WTC11 (cell line): ENCODE results near the gene GPHA2. TPM values are rescaled to one million over a fixed set of nuclear protein-coding genes. Genes with fewer than 3 reads are reported as not detected.

Source experiments
- ATF1 ChIP-seq: sonication (generic); formaldehyde crosslinking; IDR thresholded peaks from 2 replicates; pipeline ENCODE4 v1.8.1; 2023; ENCODE audit warnings: mild to moderate bottlenecking, moderate library complexity, missing genetic modification reagents
- CBFB ChIP-seq: sonication (generic); formaldehyde crosslinking; IDR thresholded peaks from 2 replicates; pipeline ENCODE4 v1.8.1; 2022; ENCODE audit warnings: mild to moderate bottlenecking, low read depth, missing genetic modification reagents
- CREB1 ChIP-seq: sonication (generic); formaldehyde crosslinking; IDR thresholded peaks from 2 replicates; pipeline ENCODE4 v1.8.0; 2023; ENCODE audit warnings: mild to moderate bottlenecking, missing genetic modification reagents
- FOXJ3 ChIP-seq: sonication (generic); formaldehyde crosslinking; IDR thresholded peaks from 2 replicates; pipeline ENCODE4 v1.9.0; 2021; ENCODE audit warnings: missing genetic modification reagents, mild to moderate bottlenecking, borderline replicate concordance
- FOXP1 ChIP-seq: sonication (generic); formaldehyde crosslinking; IDR thresholded peaks from 2 replicates; pipeline ENCODE4 v1.8.0; 2022; ENCODE audit warnings: missing genetic modification reagents, mild to moderate bottlenecking, moderate library complexity, borderline replicate concordance
- GABPB1 ChIP-seq: sonication (generic); formaldehyde crosslinking; IDR thresholded peaks from 2 replicates; pipeline ENCODE4 v1.8.1; 2023; ENCODE audit warnings: mild to moderate bottlenecking, missing genetic modification reagents
- GRHL2 ChIP-seq: fragments of 250-450 bp; sonication (Bioruptor Pico); IDR thresholded peaks from 2 replicates; pipeline ENCODE4 v1.8.0; 2022; ENCODE audit warnings: mild to moderate bottlenecking, moderate library complexity; ENCODE audit not compliant: insufficient replicate concordance, severe bottlenecking
- HMGA2 ChIP-seq: fragments of 250-450 bp; sonication (Bioruptor Pico); IDR thresholded peaks from 2 replicates; pipeline ENCODE4 v1.4.0; 2021; ENCODE audit warnings: mild to moderate bottlenecking, moderate library complexity
- MXD4 ChIP-seq: fragments of 250-450 bp; sonication (Bioruptor Pico); IDR thresholded peaks from 2 replicates; pipeline ENCODE4 v1.8.0; 2021; ENCODE audit warnings: mild to moderate bottlenecking, moderate library complexity, borderline replicate concordance
- NFYB ChIP-seq: sonication (generic); formaldehyde crosslinking; conservative IDR thresholded peaks from 2 replicates; pipeline ENCODE4 v1.8.0; 2022; ENCODE audit warnings: low read depth, missing genetic modification reagents
- OVOL2 ChIP-seq: fragments of 250-450 bp; sonication (Bioruptor Pico); IDR thresholded peaks from 2 replicates; pipeline ENCODE4 v1.9.0; 2021; ENCODE audit warnings: mild to moderate bottlenecking, borderline replicate concordance
- SMAD4 ChIP-seq: sonication (generic); formaldehyde crosslinking; IDR thresholded peaks from 2 replicates; pipeline ENCODE4 v1.8.0; 2022; ENCODE audit warnings: mild to moderate bottlenecking, missing genetic modification reagents
- ZBTB21 ChIP-seq: sonication (generic); formaldehyde crosslinking; IDR thresholded peaks from 2 replicates; pipeline ENCODE4 v1.8.1; 2023; ENCODE audit warnings: mild to moderate bottlenecking, missing genetic modification reagents, borderline replicate concordance
- ZNF232 ChIP-seq: sonication (generic); formaldehyde crosslinking; IDR thresholded peaks from 2 replicates; pipeline ENCODE4 v1.8.0; 2022; ENCODE audit warnings: mild to moderate bottlenecking, missing genetic modification reagents
- ZNF317 ChIP-seq: sonication (generic); formaldehyde crosslinking; IDR thresholded peaks from 2 replicates; pipeline ENCODE4 v1.8.1; 2023; ENCODE audit warnings: low read depth, mild to moderate bottlenecking, moderate library complexity, missing genetic modification reagents, borderline replicate concordance
- ZNF416 ChIP-seq: fragments of 250-450 bp; sonication (Bioruptor Pico); IDR thresholded peaks from 2 replicates; pipeline ENCODE4 v1.9.0; 2021; ENCODE audit warnings: mild to moderate bottlenecking, inconsistent platforms
- ZNF423 ChIP-seq: fragments of 250-450 bp; sonication (Bioruptor Pico); IDR thresholded peaks from 2 replicates; pipeline ENCODE4 v2.1.2; 2022; ENCODE audit warnings: mild to moderate bottlenecking, moderate library complexity
- total RNA-seq: library from RNA; stranded (reverse); gene quantifications from 3 replicates; pipeline ENCODE4 v1.2.3, GENCODE V29; 2021
- TF ChIP-seq, protein P1 (sequence below): sonication (generic); formaldehyde crosslinking; IDR thresholded peaks from 2 replicates; pipeline ENCODE4 v1.8.1; 2022; ENCODE audit warnings: mild to moderate bottlenecking, moderate library complexity, missing genetic modification reagents
- TF ChIP-seq, protein P2 (sequence below): fragments of 250-450 bp; sonication (Bioruptor Pico); IDR thresholded peaks from 2 replicates; pipeline ENCODE4 v2.1.2; 2022; ENCODE audit warnings: mild to moderate bottlenecking, moderate library complexity
- TF ChIP-seq, protein P3 (sequence below): sonication (generic); formaldehyde crosslinking; IDR thresholded peaks from 2 replicates; pipeline ENCODE4 v1.8.1; 2022; ENCODE audit warnings: low read depth, missing genetic modification reagents, borderline replicate concordance
- TF ChIP-seq, protein P4 (sequence below): fragments of 250-450 bp; sonication (Bioruptor Pico); IDR thresholded peaks from 2 replicates; pipeline ENCODE4 v1.9.0; 2021; ENCODE audit warnings: moderate library complexity, mild to moderate bottlenecking, inconsistent platforms, borderline replicate concordance
- TF ChIP-seq, protein P5 (sequence below): sonication (generic); formaldehyde crosslinking; IDR thresholded peaks from 2 replicates; pipeline ENCODE4 v1.8.0; 2023; ENCODE audit warnings: missing genetic modification reagents, mild to moderate bottlenecking, borderline replicate concordance
- TF ChIP-seq, protein P6 (sequence below): sonication (generic); formaldehyde crosslinking; conservative IDR thresholded peaks from 2 replicates; pipeline ENCODE4 v1.8.1; 2023; ENCODE audit warnings: mild to moderate bottlenecking, low read depth, missing genetic modification reagents, moderate library complexity
- TF ChIP-seq, protein P7 (sequence below): fragments of 250-450 bp; sonication (Bioruptor Pico); conservative IDR thresholded peaks from 2 replicates; pipeline ENCODE4 v1.9.0; 2021; ENCODE audit warnings: mild to moderate bottlenecking

Gene GPHA2
- total RNA-seq, 1 experiment from 2014 or later: 1.6 TPM

DNA sequence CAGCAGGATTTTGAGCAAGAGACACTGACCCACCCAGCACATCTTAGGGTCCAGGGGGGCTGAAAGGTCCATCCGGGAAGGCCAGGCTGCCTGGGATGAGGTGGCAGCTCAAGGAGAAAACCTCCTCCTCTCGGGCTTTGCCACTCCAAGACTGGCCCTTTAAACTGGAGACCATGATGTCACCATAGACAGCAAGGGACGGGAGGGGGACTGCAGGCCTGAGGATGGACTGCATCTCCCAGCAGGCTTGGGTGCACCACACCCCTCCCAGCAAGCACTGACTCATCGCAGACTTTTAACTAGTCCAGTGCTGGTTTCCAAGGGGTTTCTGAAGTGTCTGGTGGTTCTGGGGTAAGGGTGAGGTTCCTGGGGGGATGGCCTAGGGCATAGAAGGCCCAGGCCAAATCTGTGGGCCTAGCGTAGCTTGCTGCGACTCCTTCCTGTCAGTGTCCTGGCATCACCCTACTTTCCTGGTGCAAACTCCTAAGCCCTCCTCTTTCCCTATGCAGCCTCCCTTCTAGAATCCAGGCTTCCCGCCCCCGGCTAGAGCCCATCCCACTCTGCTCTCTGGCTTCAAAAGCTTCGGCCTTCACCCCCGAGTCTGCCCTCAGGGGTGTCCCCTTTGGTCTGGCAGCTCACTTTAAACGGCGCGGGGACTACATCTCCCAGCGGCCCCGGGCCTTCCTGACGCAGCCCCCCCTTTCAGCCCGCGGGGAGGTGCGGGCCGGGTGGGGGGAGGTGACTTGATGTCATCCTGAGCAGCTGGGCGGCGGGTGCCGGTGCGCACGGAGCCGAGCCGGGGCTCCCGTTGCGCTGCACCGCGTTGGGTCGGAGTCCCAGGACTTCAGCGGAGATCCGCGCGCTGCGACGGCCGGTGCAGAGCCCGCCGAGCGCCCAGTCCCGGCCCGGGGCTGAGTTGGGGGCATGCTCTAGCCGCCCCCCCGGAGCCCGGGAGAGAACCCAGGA lies 11.5 kb downstream of the GPHA2 start, which contains the start of gene PPP2R5B (continued):
- TF ChIP-seq, protein P1, sequence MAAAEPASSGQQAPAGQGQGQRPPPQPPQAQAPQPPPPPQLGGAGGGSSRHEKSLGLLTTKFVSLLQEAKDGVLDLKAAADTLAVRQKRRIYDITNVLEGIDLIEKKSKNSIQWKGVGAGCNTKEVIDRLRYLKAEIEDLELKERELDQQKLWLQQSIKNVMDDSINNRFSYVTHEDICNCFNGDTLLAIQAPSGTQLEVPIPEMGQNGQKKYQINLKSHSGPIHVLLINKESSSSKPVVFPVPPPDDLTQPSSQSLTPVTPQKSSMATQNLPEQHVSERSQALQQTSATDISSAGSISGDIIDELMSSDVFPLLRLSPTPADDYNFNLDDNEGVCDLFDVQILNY (CRISPR knock-in tag): peak; percentile 52
- TF ChIP-seq FOXP1 (no peak), GRHL2 (CRISPR knock-in tag) (no peak), FOXJ3 (CRISPR knock-in tag) (no peak), GABPB1 (CRISPR knock-in tag) (peak; percentile 77; the same call in 1 of the 2 replicates), MXD4 (no peak), ATF1 (CRISPR knock-in tag) (no peak), HMGA2 (CRISPR knock-in tag) (0 out of 2 replicates have a peak, but pooled peaks have one; percentile 5), SMAD4 (CRISPR knock-in tag) (no peak), ZNF423 (CRISPR knock-in tag) (no peak), CREB1 (no peak), ZNF232 (no peak), OVOL2 (CRISPR knock-in tag) (no peak), NFYB (CRISPR knock-in tag) (no peak), ZNF416 (CRISPR knock-in tag) (no peak), ZNF317 (CRISPR knock-in tag) (no peak), CBFB (CRISPR knock-in tag) (no peak), ZBTB21 (CRISPR knock-in tag) (no peak)
- TF ChIP-seq, protein P2, sequence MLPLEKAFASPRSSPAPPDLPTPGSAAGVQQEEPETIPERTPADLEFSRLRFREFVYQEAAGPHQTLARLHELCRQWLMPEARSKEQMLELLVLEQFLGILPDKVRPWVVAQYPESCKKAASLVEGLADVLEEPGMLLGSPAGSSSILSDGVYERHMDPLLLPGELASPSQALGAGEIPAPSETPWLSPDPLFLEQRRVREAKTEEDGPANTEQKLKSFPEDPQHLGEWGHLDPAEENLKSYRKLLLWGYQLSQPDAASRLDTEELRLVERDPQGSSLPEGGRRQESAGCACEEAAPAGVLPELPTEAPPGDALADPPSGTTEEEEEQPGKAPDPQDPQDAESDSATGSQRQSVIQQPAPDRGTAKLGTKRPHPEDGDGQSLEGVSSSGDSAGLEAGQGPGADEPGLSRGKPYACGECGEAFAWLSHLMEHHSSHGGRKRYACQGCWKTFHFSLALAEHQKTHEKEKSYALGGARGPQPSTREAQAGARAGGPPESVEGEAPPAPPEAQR (CRISPR knock-in tag): no peak
- TF ChIP-seq, protein P3, sequence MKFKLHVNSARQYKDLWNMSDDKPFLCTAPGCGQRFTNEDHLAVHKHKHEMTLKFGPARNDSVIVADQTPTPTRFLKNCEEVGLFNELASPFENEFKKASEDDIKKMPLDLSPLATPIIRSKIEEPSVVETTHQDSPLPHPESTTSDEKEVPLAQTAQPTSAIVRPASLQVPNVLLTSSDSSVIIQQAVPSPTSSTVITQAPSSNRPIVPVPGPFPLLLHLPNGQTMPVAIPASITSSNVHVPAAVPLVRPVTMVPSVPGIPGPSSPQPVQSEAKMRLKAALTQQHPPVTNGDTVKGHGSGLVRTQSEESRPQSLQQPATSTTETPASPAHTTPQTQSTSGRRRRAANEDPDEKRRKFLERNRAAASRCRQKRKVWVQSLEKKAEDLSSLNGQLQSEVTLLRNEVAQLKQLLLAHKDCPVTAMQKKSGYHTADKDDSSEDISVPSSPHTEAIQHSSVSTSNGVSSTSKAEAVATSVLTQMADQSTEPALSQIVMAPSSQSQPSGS (CRISPR knock-in tag): no peak
- TF ChIP-seq, protein P4, sequence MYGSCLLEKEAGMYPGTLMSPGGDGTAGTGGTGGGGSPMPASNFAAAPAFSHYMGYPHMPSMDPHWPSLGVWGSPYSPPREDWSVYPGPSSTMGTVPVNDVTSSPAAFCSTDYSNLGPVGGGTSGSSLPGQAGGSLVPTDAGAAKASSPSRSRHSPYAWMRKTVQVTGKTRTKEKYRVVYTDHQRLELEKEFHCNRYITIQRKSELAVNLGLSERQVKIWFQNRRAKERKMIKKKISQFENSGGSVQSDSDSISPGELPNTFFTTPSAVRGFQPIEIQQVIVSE: no peak
- TF ChIP-seq, protein P5, sequence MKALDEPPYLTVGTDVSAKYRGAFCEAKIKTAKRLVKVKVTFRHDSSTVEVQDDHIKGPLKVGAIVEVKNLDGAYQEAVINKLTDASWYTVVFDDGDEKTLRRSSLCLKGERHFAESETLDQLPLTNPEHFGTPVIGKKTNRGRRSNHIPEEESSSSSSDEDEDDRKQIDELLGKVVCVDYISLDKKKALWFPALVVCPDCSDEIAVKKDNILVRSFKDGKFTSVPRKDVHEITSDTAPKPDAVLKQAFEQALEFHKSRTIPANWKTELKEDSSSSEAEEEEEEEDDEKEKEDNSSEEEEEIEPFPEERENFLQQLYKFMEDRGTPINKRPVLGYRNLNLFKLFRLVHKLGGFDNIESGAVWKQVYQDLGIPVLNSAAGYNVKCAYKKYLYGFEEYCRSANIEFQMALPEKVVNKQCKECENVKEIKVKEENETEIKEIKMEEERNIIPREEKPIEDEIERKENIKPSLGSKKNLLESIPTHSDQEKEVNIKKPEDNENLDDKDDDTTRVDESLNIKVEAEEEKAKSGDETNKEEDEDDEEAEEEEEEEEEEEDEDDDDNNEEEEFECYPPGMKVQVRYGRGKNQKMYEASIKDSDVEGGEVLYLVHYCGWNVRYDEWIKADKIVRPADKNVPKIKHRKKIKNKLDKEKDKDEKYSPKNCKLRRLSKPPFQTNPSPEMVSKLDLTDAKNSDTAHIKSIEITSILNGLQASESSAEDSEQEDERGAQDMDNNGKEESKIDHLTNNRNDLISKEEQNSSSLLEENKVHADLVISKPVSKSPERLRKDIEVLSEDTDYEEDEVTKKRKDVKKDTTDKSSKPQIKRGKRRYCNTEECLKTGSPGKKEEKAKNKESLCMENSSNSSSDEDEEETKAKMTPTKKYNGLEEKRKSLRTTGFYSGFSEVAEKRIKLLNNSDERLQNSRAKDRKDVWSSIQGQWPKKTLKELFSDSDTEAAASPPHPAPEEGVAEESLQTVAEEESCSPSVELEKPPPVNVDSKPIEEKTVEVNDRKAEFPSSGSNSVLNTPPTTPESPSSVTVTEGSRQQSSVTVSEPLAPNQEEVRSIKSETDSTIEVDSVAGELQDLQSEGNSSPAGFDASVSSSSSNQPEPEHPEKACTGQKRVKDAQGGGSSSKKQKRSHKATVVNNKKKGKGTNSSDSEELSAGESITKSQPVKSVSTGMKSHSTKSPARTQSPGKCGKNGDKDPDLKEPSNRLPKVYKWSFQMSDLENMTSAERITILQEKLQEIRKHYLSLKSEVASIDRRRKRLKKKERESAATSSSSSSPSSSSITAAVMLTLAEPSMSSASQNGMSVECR (CRISPR knock-in tag): no peak
- TF ChIP-seq, protein P6, sequence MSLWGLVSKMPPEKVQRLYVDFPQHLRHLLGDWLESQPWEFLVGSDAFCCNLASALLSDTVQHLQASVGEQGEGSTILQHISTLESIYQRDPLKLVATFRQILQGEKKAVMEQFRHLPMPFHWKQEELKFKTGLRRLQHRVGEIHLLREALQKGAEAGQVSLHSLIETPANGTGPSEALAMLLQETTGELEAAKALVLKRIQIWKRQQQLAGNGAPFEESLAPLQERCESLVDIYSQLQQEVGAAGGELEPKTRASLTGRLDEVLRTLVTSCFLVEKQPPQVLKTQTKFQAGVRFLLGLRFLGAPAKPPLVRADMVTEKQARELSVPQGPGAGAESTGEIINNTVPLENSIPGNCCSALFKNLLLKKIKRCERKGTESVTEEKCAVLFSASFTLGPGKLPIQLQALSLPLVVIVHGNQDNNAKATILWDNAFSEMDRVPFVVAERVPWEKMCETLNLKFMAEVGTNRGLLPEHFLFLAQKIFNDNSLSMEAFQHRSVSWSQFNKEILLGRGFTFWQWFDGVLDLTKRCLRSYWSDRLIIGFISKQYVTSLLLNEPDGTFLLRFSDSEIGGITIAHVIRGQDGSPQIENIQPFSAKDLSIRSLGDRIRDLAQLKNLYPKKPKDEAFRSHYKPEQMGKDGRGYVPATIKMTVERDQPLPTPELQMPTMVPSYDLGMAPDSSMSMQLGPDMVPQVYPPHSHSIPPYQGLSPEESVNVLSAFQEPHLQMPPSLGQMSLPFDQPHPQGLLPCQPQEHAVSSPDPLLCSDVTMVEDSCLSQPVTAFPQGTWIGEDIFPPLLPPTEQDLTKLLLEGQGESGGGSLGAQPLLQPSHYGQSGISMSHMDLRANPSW (CRISPR knock-in tag): no peak
- TF ChIP-seq, protein P7, sequence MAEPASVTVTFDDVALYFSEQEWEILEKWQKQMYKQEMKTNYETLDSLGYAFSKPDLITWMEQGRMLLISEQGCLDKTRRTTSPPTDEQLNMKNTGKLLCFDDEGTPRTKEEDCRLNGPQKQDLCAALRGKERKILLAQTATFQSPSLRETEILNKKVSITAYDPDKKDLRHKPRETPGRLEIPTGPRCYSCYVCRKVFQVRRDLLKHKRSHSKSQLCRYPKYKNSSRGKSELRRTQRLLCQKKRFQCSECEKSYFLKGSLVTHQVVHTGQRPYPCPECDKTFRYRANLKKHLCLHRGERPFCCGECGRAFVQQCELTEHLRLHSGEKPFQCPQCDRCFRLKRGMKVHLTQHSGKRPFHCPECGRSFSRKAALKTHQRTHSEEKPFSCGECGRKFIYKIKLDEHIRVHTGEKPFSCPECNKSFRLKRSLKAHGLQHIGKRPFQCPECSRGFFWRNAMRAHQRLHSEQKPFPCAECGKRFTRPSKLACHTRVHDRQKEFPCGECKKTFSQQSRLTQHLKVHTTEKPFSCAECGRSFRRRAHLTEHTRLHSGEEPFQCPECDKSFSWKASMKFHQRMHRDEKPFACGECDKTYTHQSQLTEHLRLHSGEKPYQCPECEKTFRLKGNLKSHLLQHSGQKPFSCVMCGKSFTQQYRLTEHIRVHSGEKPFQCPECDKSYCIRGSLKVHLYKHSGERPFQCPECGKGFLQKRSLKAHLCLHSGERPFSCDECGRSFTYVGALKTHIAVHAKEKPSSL (CRISPR knock-in tag): no peak
